ENCODE measurements around the gene AKR7A3. TPM values are rescaled to one million over a fixed set of nuclear protein-coding genes. Genes with fewer than 3 reads are reported as not detected.

AKR7A3 gene
- total and polyA plus RNA-seq, 9 of the 15 experiments (the other 6 are each of a cell fraction or from before 2014, with no cell fraction given) = 0.04 to 1.5 (median 0.44) TPM; not detected in 1

DNA sequence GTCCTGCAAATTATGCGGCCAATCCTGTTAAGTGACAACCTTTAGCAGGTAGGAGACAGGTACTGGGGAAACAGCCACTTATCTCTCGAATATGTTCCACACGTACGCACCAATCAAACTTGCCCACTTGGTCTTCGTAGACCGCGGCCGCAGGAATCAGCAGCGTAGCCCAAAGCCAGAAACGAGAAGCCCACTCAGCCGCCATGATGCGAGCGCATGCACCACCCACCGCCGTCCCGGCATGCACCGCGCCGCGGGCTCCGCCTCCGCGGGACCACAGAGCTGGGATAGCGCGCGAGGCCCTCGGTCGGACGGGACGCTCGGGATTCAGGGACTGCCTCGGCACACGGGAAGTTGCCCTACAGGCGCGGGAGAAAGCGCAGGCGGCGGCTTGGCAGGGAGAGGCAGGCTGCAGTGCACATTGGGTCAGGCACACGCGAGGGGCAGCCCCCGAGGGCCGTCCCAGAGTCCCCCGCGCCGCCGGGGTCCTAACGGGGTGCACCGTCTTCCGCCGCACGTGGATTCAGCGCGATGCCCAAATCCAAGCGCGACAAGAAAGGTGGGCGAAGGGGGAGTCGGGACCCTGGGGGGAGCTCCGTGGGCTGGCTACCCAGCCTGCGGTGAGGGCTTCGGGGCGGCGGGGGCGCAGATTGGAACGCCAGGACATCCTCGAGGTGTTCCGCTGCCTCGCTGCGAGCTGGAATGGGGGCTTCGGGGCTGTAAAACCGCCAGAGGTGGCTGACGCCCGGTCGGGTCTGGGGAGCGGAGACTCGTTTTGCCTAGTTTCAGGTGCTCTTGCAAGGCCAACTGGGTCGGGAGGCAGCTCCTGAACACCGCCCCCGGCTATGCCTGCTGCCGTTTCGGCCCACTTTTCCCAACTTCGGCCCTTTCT is 37.0 kb downstream of the AKR7A3 start, which contains the start of the genes EMC1 and MRTO4 (continued):
- peak; percentile 72 for TF ChIP-seq PCBP1 (IDR thresholded peaks at IDR 0.05; ENCODE audit: low read depth, low read length, poor library complexity, severe bottlenecking)
- TF ChIP-seq CHD2 (IDR thresholded peaks at IDR 0.05; ENCODE audit: low read depth, low read length) = peak; percentile 86
- peak; percentile 64 for TF ChIP-seq ZNF239 (CRISPR knock-in tag; IDR thresholded peaks at IDR 0.05)
- TF ChIP-seq, protein P1, sequence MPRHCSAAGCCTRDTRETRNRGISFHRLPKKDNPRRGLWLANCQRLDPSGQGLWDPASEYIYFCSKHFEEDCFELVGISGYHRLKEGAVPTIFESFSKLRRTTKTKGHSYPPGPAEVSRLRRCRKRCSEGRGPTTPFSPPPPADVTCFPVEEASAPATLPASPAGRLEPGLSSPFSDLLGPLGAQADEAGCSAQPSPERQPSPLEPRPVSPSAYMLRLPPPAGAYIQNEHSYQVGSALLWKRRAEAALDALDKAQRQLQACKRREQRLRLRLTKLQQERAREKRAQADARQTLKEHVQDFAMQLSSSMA (CRISPR knock-in tag; IDR thresholded peaks at IDR 0.05) = peak; percentile 44; the same call in 1 of the 2 replicates
- TF ChIP-seq NBN (IDR thresholded peaks at IDR 0.05; ENCODE audit: low read depth) = no peak
- peak; percentile 56; the same call in 1 of the 2 replicates for TF ChIP-seq ZBTB7A (IDR thresholded peaks at IDR 0.05; ENCODE audit: borderline replicate concordance, control insufficient read depth, low read depth, low read length)
- TF ChIP-seq, protein P2, sequence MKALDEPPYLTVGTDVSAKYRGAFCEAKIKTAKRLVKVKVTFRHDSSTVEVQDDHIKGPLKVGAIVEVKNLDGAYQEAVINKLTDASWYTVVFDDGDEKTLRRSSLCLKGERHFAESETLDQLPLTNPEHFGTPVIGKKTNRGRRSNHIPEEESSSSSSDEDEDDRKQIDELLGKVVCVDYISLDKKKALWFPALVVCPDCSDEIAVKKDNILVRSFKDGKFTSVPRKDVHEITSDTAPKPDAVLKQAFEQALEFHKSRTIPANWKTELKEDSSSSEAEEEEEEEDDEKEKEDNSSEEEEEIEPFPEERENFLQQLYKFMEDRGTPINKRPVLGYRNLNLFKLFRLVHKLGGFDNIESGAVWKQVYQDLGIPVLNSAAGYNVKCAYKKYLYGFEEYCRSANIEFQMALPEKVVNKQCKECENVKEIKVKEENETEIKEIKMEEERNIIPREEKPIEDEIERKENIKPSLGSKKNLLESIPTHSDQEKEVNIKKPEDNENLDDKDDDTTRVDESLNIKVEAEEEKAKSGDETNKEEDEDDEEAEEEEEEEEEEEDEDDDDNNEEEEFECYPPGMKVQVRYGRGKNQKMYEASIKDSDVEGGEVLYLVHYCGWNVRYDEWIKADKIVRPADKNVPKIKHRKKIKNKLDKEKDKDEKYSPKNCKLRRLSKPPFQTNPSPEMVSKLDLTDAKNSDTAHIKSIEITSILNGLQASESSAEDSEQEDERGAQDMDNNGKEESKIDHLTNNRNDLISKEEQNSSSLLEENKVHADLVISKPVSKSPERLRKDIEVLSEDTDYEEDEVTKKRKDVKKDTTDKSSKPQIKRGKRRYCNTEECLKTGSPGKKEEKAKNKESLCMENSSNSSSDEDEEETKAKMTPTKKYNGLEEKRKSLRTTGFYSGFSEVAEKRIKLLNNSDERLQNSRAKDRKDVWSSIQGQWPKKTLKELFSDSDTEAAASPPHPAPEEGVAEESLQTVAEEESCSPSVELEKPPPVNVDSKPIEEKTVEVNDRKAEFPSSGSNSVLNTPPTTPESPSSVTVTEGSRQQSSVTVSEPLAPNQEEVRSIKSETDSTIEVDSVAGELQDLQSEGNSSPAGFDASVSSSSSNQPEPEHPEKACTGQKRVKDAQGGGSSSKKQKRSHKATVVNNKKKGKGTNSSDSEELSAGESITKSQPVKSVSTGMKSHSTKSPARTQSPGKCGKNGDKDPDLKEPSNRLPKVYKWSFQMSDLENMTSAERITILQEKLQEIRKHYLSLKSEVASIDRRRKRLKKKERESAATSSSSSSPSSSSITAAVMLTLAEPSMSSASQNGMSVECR (CRISPR knock-in tag; IDR thresholded peaks at IDR 0.05) = peak; percentile 95; the same call in 1 of the 2 replicates
- TF ChIP-seq, protein P3, sequence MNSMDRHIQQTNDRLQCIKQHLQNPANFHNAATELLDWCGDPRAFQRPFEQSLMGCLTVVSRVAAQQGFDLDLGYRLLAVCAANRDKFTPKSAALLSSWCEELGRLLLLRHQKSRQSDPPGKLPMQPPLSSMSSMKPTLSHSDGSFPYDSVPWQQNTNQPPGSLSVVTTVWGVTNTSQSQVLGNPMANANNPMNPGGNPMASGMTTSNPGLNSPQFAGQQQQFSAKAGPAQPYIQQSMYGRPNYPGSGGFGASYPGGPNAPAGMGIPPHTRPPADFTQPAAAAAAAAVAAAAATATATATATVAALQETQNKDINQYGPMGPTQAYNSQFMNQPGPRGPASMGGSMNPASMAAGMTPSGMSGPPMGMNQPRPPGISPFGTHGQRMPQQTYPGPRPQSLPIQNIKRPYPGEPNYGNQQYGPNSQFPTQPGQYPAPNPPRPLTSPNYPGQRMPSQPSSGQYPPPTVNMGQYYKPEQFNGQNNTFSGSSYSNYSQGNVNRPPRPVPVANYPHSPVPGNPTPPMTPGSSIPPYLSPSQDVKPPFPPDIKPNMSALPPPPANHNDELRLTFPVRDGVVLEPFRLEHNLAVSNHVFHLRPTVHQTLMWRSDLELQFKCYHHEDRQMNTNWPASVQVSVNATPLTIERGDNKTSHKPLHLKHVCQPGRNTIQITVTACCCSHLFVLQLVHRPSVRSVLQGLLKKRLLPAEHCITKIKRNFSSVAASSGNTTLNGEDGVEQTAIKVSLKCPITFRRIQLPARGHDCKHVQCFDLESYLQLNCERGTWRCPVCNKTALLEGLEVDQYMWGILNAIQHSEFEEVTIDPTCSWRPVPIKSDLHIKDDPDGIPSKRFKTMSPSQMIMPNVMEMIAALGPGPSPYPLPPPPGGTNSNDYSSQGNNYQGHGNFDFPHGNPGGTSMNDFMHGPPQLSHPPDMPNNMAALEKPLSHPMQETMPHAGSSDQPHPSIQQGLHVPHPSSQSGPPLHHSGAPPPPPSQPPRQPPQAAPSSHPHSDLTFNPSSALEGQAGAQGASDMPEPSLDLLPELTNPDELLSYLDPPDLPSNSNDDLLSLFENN (IDR thresholded peaks at IDR 0.05; ENCODE audit: low read depth in 2 of 2, low read length in 2 of 2) = peak in 1 of 2 experiments; percentile 52; a peak in 2 of 4 replicates
- TF ChIP-seq LCOR (CRISPR knock-in tag; IDR thresholded peaks at IDR 0.05) = peak; percentile 92; the same call in 1 of the 2 replicates
- no peak for TF ChIP-seq XRCC4 (IDR thresholded peaks at IDR 0.05; ENCODE audit: extremely low read depth, insufficient read depth, insufficient read length)
- peak; percentile 68; the same call in 1 of the 2 replicates for TF ChIP-seq ZNF431 (CRISPR knock-in tag; IDR thresholded peaks at IDR 0.05)
- TF ChIP-seq MIER1 (IDR thresholded peaks at IDR 0.05; ENCODE audit: low read depth) = no peak
- TF ChIP-seq TAL1 (IDR thresholded peaks at IDR 0.05) = 0 out of 2 replicates have a peak, but pooled peaks have one; percentile 16
- no peak for TF ChIP-seq CREB1 (IDR thresholded peaks at IDR 0.05)
- TF ChIP-seq CREB1 (CRISPR knock-in tag; IDR thresholded peaks at IDR 0.05) = peak; percentile 50; the same call in 1 of the 2 replicates
- TF ChIP-seq HOXB6 (CRISPR knock-in tag; IDR thresholded peaks at IDR 0.05; ENCODE audit: borderline replicate concordance) = no peak
- peak; percentile 46; the same call in 1 of the 2 replicates for TF ChIP-seq JUND (IDR thresholded peaks at IDR 0.05; ENCODE audit: borderline replicate concordance, low read depth, low read length)
- TF ChIP-seq JUND (tag; IDR thresholded peaks at IDR 0.05; ENCODE audit: borderline replicate concordance, low read depth, low read length) = no peak

All from K562 (cell line).